ENCODE results near the gene PPP1R14C. TPM values are rescaled to one million over a fixed set of nuclear protein-coding genes. Genes with fewer than 3 reads are reported as not detected.

PPP1R14C gene
- total and polyA plus RNA-seq, 2 of the 13 experiments (the other 11 are each of a cell fraction or from before 2014, with no cell fraction given), result not detected

GRCh38 chr6:150118203-150118602 lies 24.6 kb upstream of the PPP1R14C start:
- no peaks in the 10 kb centered on the region for H3K9me3 ChIP-seq (ENCODE audit: low read length)
- no peak for ATAC-seq
- H3K4me3 ChIP-seq (replicated peaks in 1 of 3; ENCODE audit: insufficient read depth in 1 of 3, low read depth in 2 of 3, low read length in 3 of 3), result no peak overlapping the region
- intact Hi-C loops (cut with micrococcal nuclease; ENCODE audit: unreplicated experiment), result no loop called here
- no peak for FAIRE-seq
- peaks cover 0 to 15% of the 10 kb centered on the region in 2 experiments; a peak in 3 of 5 replicates for H3K27me3 ChIP-seq (ENCODE audit: control insufficient read depth in 1 of 2, insufficient read depth in 2 of 2, low read length in 2 of 2)
- no peak overlapping the region for H2AFZ ChIP-seq (ENCODE audit: low read length)
- no peak for DNase-seq (ENCODE audit: low spot score)
- H4K20me1 ChIP-seq (ENCODE audit: insufficient read depth, low read length), result no peaks in the 10 kb centered on the region
- no TSS peak for BruUV-seq (replicated peaks)
- no peak overlapping the region for H3K9ac ChIP-seq (ENCODE audit: insufficient read depth, low read depth, low read length)
- CTCF ChIA-PET (ENCODE audit: low intra/inter-chr PET ratio, low total read pairs), result no interaction called here
- no peak overlapping the region for H3K27ac ChIP-seq (ENCODE audit: extremely low read length, insufficient read depth, low read length)
- TF ChIP-seq MIER3 (CRISPR knock-in tag; IDR thresholded peaks at IDR 0.05; ENCODE audit: borderline replicate concordance) (no peak), POLR2A (IDR thresholded peaks at IDR 0.05; ENCODE audit: insufficient read depth in 1 of 2, low read depth in 2 of 2, low read length in 2 of 2) (no peak), MYC (CRISPR knock-in tag; IDR thresholded peaks at IDR 0.05; ENCODE audit: borderline replicate concordance) (no peak), RNF2 (conservative IDR thresholded peaks at IDR 0.05; ENCODE audit: low read depth) (no peak), ZNF383 (CRISPR knock-in tag; IDR thresholded peaks at IDR 0.05; ENCODE audit: borderline replicate concordance) (no peak), ZNF12 (CRISPR knock-in tag; IDR thresholded peaks at IDR 0.05) (no peak), U2AF1 (optimal IDR thresholded peaks at IDR 0.05; ENCODE audit: low read depth, low read length) (no peak), SMARCC2 (IDR thresholded peaks at IDR 0.05) (no peak), ZNF253 (CRISPR knock-in tag; IDR thresholded peaks at IDR 0.05; ENCODE audit: borderline replicate concordance) (no peak), NFKBIZ (CRISPR knock-in tag; IDR thresholded peaks at IDR 0.05) (no peak), ZSCAN22 (CRISPR knock-in tag; IDR thresholded peaks at IDR 0.05) (no peak), ZBTB42 (CRISPR knock-in tag; IDR thresholded peaks at IDR 0.05) (no peak), HNF1B (CRISPR knock-in tag; IDR thresholded peaks at IDR 0.05) (no peak), SALL2 (CRISPR knock-in tag; IDR thresholded peaks at IDR 0.05) (no peak), SALL1 (CRISPR knock-in tag; IDR thresholded peaks at IDR 0.05) (no peak), ERF (CRISPR knock-in tag; IDR thresholded peaks at IDR 0.05) (no peak)
- 80% methylated on average over 6 of the region's 6 CpGs for WGBS (ENCODE audit: low lambda C conversion rate)
- POLR2A ChIA-PET, result no interaction called here
- peaks cover 8% of the 10 kb centered on the region; the same call in 1 of the 2 replicates for H3K4me1 ChIP-seq (ENCODE audit: insufficient read depth, low read length)
- H3K36me3 ChIP-seq (replicated peaks in 1 of 2; ENCODE audit: control insufficient read depth in 1 of 2, insufficient read depth in 2 of 2, low read length in 2 of 2), result no peaks in the 10 kb centered on the region
- in situ Hi-C loops (cut with HindIII; ENCODE audit: extremely low pct_ligation_motif_present, low pct_unique_long_range_greater_than_20kb), result no loop called here
- H3K4me2 ChIP-seq (ENCODE audit: low read depth, low read length), result no peak overlapping the region
- H3K79me2 ChIP-seq (ENCODE audit: insufficient read depth, low read length), result no peaks in the 10 kb centered on the region

Measured in HepG2 (cell line).